ENCODE results near the gene SDCCAG8.

SDCCAG8 gene

DNA sequence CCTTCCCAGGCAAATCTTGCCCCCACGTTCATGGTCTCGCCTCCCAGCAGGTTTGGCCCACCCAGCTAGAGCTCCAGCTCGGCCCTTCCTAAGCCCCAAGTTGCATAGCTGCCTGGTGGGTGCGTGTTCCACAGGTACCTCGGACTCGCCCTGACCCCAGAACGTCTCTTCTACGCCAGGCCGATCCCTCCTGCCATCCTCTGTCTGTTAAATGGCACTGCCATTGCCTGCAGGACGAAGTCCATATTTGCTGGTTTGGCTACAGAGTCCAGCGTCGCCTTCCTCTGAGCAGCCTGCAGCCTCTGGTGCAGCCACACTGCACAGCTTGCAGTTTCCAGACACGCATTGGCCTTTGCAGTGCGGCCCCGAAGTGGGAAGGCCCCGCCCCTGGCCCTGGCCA, 228.1 kb downstream of the SDCCAG8 start:
- DNase-seq (ENCODE audit: low read depth) = no peak

DNA sequence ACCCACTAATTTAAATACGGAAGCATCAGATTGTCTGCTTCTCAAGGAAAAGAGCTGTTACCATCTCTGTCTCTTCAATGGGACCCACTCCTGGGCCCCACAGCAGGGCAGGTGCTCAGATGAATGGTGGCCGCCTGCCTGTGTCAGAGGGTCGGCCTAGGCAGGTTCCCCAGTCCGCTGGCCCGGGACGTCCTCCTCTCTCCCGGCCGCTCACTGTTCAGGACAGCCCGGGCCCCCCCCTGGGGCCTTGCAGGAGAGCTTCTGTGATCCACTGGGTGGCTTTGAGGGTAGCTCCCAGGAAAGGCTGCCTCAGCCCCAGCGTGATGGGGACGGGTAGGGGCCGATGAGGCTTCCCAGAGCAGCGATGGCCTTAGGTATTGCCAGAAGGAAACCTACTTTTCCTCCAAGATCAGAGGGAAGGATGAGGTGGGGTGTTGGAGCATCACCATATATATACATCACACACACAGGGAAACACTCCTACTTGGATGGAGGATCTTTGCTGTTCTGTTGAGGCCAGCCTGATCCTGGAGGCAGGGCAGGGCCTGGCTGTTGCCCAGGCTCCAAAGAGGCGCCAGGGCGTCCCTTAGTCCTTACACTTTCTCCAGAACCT, 231.3 kb downstream of the SDCCAG8 start:
- DNase-seq (ENCODE audit: low read depth) = no peak

DNA sequence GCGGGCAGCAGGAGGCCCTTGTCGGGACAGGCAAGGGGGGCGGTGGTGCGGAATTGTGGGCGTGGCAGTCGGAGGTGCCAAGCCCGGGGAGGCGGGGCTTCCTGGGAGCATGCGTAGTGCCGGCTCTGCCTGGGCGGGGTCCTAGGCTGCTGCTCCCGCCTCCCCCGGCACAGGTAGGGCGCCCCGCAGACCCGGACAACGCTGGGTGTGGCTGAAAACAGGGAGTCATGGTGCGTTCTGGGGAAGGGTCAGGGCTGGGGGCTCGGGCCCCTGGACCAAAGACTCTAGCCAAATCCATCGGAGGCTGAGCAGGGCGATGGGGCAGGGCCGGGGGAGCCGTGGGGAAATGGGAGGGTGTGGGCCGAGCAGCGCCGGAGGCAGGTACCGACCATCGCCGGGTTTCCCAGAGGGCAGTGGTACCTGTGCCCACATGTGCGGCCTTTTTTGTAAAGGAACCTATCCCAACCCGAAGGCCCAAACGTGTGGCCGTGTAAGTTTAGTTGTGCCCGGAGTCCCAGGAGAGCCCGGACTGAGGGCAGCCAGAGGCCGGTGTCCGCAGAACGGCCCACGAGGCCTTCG, 231.9 kb downstream of the SDCCAG8 start:
- no peak for DNase-seq (ENCODE audit: low read depth)

DNA sequence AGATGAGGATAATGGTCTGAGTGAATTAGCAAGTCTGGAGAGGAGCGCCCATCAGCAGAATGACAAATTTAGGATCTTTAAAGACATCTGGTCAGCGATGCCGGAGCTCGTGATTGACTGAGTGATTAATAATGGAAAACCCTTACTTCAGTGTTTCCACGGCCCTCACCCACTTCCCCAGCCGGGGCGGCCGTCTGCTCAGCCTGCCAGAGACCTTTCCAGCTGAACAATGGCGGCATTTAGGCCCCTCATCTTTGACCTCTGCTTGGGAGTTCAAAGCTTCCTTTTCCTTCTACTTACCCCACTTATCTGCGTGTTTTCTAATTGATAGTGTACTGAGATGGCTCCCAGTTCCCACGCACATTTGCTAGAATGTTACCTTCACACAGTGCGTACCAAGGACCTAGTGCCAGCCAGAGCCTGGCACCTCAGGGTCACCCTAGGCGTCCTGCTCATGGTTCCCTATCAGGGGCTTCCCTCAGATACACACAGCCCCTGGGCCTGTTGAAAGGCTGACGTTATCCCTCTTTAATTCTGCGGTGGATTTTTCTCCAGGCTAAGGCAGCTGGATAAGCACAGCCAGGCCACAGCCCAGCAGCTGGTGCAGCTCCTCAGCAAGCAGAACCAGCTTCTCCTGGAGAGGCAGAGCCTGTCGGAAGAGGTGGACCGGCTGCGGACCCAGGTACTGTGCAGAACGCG, 232.8 kb downstream of the SDCCAG8 start:
- no peak for DNase-seq (ENCODE audit: low read depth)

DNA sequence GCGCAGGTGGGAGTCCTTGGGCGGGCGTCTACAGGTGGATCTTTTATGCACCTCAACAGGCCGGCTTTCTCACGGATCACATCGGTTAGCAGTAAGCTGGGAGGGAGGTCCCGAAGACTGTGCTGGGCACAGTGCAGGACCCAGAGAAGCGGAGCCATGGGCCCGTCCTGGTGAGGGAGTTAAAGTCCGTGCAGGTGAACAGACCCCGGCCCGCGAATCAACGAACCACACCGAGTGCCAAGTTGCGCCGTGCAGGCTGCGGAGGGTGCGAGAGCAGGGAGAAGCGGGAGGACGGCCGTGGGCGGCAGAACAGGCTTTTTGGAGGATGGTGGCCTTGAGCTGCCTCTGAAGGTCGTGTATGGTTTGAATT, 233.3 kb downstream of the SDCCAG8 start:
- no peak for DNase-seq (ENCODE audit: low read depth)

DNA sequence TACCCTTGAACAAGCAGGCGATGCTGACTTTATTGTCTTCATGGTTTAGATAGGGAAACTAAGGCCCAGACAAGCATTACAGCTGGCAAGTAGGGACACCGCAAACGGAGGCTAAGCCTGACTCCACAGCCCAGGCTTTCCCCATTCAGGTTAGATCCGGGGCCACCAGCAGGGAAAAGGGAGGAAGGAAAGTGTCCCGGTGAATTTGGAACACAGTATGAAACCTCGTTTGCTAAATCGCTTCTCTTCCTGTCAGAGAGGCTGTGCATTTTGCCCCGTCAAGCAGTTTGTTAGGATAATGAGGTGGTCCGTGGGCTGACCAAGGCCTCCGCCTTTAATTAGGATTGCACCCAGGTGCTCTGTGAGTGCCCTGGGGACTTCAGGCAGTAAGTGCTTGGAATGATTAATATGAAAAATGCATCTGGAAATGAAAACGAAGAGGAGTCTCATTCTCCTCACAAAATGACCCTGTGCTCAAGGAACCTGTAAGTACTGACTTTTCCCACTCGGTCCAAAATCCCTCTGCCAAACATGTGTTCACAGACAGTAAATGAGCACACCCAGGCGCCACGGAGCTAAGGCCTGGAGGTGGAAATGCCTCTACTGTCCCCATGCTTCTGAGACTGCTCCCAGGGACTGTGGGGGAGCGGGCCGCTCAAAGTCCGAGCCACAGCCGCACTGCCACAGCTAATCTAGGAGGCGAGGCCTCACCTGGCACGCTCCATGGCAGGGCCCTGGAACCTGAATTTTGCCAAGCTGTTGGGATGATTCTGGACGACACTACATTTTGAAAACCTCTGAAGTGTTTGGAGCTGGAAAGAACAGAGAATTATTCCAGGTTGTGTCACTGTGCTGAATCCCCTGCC, 234.1 kb downstream of the SDCCAG8 start:
- DNase-seq (ENCODE audit: low read depth) = no peak

DNA sequence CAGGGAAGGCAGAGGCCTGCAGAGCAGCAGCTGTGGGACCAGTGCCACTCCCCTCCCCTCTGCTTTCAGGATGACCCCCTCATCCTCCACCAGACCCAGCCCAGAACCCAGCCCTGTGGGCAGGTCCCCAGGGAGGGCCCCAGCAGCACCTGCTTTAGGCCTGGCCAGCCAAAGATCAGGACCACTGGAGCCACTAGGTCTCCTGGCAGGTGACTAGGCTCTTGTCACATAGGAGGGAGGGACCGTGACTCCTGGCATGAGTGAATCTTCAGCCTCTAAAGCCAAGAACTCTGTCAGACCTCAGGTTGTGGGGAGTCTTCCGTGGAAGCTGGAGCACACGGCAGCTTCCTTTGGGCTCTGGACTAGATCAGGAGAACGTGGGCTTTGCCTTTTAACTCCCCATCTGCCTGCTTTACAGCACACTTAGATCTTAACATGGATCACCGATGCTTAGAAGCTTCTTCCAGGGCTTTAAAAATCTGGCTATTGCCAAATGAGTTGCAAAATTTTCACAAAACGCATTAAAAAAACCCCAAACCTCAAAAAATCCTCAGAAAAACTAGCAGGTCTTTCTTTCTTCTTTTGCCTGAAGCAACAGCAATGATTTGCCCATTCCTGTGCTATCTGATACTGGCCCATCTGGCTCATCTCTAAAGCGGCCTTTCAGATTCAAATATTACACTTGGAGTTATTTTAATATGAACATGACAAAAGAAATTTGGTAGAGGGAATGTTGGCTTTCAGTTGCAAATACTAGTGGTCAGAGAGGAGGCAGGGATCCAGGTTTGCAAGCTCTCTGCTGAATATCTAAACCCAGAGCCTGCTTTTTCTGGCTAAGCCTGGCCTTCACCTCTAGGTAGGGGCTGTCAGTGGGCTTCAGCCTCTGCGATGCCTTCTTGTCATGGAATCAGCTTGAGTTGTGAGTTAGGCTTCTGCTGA, 235.2 kb downstream of the SDCCAG8 start:
- DNase-seq (ENCODE audit: low read depth) = no peak

DNA sequence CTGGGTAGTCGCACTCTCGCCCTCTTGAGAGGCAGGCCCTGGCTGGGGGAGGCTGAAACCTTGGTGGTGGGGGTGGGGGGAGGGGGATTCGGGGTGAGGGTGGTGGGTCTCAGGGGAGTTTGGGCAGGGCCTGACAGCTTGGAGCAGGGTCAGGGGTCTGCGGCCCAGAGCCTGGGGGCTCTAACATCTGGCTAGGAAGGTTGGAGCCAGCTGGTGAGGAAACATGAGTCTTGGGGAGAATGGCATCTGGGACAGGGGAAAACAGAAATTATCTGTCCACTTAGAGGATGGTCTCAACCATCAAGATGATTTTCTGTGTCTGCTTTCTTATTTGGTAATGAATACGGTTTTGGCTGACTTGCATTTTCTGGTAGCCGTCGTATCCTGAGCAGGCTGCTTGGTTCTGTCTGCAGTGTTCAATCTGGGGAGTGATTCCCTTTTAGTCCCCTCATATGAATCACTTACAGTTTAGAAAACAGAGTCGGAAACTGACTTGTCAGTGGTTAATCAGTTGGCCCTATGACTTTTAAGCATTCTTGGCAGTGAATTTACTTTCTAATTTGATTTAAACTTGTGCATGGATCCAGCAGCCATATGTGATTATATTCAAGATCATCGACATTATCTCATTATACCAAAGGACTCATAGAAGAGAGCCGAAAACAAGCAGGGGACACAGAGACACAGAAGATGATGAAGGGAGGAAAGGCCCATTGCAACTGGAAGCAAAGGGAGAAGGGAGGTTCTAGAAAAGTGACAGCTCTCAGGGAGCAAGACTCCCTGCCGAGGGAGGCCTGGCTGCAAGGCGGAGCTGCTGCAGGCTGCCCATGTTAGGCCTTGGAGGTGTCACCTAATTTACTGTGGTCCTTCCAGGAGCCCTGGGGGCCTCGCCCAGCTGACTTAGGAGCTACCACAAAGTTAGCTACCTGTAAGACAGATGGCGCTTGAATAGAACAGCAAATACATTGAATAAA, 237.6 kb downstream of the SDCCAG8 start:
- DNase-seq (ENCODE audit: low read depth) = no peak

DNA sequence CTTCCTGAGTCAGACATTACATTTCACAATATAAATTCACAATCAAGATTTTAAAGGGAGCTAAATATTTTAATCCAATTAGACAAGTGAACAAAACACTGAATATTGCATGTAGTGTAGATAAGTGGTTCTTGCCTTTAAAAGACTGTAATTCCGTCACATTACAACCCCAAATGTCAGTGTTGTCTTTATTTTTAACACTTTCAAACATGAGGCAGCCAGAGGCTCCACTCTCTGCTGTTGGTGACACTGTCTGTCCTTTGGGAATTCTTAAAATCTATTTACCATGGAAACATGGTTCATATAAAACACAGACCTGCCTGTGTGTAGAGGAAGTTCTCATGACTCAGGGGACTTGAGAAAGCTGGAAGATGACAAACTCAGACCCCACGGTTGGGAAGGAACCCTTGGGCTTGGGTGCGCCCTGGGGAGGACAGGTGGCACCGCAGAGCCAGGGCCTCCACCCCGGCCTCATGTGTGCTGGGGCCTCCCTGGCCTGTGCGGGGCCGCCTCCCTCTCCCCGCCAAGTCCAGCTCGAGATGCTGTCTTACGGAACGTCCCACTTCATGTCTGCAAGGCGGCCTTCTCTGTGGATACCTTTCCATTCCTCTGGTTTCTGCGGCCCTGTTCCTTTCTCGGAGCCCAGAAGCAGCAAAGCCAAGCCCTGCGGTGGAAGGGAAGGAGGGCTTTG, 239.0 kb downstream of the SDCCAG8 start:
- DNase-seq (ENCODE audit: low read depth) = no peak

DNA sequence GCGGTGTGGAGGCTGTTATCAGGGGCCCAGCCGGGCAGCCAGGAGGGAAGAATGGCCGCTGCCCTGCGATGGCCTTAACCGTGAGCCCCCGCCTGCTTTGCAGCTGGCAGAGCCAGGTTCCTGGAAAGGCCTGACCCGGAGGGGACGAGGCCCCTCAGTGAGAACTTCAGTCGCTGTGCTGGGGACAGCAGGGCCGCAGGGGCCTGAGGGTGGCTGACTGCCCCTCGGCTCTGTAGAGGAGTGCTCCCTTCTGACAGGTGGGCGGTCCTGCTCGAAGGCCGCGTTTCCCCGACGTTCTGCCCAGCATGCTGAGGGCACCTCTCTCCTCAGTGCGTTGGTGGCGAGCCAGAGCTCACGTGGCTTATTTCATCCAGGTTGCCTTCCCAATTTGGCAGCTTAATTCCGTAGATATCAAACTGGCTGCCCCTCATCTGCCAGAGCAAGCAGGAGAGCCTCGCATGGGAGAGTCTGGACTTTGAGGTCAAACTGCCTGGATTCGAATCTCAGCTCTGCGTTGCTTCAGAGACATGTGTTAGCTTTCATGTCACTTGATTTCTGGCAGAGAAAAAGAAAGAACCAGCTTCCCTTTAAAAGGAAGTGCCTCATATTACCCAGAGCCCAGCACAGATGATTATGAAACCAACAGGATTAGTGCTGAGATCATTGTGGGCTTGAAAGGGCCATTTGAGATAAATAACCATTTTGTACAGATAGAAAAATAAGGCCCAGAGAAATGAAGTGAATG, 239.8 kb downstream of the SDCCAG8 start:
- DNase-seq (ENCODE audit: low read depth) = no peak

DNA sequence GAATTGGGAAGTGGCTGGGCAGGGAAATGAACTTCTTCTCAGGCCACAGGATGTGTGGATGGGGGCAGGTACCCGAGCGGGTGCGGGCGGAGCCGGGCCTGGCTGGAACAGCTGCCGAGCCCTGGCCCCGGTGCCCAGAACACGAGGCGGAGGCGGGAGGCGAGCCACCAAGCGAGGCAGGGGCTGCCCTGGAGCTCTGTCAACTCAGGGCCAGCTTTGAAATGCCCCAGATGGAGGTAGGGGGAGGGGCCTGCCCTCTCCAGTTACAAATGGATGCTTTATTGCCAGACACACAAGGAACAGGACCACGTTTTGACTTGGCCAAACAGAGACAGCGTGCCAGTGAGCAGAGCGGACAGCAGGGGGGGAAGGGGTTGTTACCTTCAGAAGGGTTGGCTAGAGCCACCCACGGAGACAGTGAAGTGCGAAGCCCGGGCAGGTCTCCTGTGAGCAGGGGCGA, 240.4 kb downstream of the SDCCAG8 start:
- no peak for DNase-seq (ENCODE audit: low read depth)

DNA sequence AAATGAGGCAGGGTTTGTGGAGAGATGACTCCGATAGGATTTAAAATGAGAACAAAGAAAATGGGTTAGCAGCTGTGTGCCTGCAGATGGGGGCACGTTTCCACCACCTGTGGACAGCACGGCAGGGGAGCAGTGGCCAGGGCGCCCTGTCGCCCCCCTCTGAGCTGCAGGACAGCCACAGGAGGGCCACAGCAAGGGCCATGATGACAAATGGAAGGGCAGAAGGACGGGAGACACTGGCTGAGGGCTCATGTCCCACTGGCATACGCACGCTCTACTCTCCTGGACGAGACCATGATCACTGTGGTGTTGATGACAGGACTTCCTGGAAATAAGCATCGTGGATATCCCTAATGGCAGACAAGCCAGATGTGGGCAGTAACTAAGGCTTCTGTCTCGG, 241.0 kb downstream of the SDCCAG8 start:
- DNase-seq (ENCODE audit: low read depth) = no peak

DNA sequence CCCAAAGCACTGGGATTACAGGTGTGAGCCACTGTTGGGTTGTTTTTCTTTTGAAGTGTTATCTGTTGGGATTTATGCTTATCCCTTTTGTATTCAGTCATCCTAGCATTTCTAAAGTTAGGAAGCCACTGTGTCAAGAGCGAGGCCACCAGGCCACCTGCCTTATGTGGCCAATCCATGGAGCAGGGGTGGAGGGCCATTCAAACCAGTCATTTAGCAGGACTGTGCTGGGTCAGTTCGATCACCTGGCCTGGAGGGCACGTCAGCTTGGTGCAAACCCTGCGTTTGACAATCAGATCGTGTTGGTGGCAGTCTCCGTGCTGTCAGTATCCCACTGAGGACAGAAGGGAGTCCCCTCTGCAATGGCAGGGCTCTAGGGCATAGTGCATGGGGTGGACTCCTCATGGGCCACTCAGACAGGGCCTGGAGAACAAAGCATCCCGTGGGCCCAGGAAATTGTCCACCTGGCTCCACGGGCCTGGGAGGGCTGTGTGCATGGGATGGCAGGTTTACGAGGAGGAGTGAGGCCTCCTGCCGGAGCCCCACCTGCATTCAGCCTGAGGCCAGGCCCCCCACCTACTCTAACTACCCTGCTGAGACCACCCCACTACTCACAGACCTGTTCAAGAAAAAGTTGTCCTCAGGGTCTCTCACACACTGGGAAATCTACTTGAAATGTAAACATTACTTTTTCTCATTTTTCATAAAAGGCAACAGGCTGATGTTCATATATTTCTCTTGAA, 242.3 kb downstream of the SDCCAG8 start:
- DNase-seq (ENCODE audit: low read depth) = no peak

DNA sequence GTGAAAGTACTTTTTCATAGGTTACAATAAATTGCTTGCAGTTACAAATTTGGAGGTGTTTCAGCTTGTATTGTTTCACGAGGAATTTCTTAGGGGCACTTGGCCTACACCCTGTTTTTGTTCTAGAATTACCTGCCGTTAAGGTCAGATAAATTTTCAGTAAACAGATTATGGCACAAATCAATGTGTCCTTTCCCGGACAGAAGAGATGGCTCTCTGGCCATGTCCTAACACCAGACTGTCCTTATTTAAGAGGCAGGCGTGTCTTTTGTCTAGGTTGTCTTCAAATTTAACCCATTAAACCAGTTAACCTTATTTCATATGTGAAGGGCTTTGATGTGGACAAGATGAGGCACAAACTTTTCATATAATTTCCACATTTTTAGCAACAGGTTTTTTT, 243.4 kb downstream of the SDCCAG8 start:
- no peak for DNase-seq (ENCODE audit: low read depth)

DNA sequence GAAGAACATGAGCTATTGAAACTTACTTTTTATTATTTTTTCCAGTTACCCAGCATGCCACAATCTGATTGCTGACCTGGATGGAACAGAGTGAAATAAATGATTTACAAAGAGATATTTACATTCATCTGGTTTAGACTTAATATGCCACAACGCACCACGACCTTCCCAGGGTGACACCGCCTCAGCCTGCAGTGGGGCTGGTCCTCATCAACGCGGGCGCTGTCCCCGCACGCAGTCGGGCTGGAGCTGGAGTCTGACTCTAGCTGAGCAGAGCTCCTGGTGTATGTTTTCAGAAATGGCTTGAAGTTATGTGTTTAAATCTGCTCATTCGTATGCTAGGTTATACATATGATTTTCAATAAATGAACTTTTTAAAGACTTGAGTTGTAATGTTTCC, 243.9 kb downstream of the SDCCAG8 start:
- DNase-seq (ENCODE audit: low read depth) = no peak

DNA sequence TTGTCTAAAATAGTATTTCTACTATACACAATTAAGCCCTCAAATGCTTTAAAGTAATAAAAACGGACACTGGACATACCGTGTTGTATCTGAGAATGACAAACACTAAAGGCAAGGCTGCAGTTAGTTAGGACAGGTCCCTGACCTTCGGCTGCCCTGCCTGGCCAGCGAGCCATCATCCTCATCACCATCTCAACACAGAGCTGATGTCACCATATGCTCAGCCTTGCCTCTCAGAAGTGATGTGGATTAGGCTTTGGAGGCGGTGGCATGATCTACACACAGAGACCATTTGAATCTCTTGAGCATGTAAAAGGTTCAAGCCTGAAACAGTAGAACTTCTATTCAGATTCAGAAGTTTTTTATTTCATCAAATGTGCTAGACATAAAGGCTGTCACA, 244.7 kb downstream of the SDCCAG8 start:
- no peak for DNase-seq (ENCODE audit: low read depth)

DNA sequence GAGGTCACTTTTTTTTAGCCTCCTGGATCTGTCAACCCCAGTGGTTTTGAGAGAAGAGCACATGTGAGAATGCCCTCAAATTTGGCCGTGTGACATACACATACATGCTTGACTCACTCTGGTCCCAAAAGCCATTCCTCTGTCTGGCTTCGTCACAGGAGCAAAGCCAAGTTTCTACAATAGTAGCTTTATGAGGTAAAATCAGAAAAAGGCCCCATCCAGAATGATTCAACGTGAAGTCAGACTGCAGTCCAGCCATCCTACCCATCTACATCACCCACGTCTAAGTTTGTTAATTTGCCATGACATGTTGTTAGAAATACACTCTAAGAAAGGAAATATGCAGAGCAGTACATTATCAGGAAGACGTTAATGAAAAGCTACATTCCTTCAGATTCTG, 245.2 kb downstream of the SDCCAG8 start:
- DNase-seq (ENCODE audit: low read depth) = no peak

DNA sequence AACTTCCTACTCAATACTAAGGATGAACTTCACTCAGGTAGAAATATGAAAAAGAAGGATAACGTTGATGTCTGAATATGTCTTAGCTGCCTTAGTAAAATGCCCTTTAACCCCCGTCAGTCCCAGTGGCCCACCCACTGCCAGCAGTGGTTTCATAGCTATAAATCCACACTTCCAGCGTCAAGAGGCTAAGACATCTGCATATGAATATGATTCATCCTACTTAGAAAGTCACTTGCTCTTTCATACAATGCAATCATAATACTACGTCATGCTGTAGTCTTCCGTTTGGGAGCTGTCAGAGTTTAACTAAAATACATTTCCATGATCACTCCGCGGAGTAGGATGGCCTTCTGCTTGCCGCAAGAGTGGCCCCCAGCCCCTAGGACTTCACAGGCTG, 247.3 kb downstream of the SDCCAG8 start:
- no peak for DNase-seq (ENCODE audit: low read depth)

Data from activated T-cell treated with anti-CD3 and anti-CD28 coated beads for 24 hours (primary cell).